ENCODE measurements around the gene GNAZ.

DNA sequence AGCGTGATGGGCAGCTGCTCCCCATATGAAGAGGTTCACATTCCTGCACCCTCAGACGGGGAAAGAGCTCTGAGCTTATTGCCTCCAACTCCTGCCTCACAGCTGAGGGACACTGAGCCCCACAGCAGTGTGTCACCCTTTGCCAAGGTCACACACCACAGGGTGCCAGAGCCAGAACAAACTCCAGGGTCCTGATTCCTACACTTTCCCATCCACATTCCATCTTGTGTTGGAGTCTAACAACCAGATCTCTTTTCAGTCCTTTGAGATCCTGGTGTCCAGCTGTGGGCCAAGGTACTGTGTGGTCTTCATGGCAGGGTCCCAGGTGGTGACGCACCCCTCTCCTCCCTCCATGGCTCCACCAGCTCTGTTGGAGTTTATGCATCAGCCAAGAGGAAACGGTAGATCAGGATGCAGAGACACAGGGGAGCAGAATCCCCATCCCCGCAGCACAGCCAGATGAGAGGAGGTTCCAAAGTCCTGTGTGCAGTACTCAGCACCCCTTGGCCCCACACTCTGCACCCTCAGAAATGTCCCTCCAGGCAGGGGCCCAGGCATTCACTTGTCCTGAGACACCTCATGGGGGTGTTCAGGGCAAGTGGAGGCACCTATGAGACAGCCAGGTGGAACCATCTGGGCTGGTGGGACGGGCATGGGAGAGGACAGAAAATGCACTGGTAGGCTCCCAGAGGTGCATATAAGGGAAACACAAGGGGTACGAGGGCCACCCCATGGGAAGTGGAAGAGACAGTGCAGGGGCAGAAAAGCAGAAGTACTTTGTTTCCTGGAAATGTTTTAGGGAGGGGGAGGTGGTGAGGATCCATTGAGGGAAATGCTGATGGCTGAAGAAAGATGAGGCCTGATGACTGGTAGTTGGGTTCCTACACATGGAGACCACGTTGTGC is 32.6 kb upstream of the GNAZ start:
- TF ChIP-seq POLR2A (IDR thresholded peaks at IDR 0.05): no peak
- TF ChIP-seq, protein P1, sequence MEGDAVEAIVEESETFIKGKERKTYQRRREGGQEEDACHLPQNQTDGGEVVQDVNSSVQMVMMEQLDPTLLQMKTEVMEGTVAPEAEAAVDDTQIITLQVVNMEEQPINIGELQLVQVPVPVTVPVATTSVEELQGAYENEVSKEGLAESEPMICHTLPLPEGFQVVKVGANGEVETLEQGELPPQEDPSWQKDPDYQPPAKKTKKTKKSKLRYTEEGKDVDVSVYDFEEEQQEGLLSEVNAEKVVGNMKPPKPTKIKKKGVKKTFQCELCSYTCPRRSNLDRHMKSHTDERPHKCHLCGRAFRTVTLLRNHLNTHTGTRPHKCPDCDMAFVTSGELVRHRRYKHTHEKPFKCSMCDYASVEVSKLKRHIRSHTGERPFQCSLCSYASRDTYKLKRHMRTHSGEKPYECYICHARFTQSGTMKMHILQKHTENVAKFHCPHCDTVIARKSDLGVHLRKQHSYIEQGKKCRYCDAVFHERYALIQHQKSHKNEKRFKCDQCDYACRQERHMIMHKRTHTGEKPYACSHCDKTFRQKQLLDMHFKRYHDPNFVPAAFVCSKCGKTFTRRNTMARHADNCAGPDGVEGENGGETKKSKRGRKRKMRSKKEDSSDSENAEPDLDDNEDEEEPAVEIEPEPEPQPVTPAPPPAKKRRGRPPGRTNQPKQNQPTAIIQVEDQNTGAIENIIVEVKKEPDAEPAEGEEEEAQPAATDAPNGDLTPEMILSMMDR (IDR thresholded peaks at IDR 0.05): no peak

Data from thyroid gland (tissue), 4 donors.